Measurements from ENCODE around the gene IL12B. TPM values are rescaled to one million over a fixed set of nuclear protein-coding genes. Genes with fewer than 3 reads are reported as not detected.
"Not testable (repeated sequence)": the region's sequence is repeated elsewhere in the genome, so short reads cannot be mapped to it uniquely, and the experiment has no call there.

The IL12B gene
- total RNA-seq, 1 donor from 2014 or later = 0.05 TPM

- intact Hi-C loops (cut with micrococcal nuclease) = loop anchor here (10.0 kb wide), 1 partner anchor 111 kb away; no protein-coding TSS in a partner anchor
These were observed 3.2 kb upstream of the IL12B start for GRCh38 chr5:159333545-159333925.

DNA sequence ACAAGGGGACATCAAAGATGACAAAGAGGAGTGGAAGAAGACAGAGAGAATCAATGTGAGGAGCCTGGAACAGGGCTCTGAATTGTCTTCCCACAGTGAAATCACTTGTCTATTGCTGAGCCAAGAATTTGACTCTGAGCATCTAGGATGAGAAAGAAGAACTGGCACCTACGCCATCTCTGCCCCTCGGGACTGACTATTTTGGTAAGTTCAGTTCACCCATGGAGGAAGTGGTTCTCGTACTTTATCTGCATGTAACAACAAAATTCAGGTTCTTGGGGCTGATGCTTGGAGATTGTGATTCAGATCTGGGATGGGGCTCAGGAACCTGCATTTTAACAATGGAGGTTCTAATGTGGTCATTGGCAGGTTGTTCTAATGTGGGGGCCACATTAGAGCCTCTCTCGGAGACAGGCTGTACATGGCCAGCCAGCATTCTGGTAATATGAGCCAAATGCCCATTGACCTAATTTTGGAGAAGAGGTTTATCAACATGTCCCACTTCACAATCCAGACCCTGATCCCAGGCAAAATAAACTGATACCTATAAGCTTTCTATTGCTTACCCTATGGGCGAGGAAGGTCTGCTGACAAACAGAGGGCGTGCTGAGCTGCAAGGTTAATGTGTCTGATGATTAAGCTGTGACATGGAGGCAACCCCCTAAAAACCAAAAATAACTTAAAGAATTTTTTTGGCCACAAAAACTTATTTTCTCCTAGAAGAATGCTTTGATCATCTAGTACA, 2.7 kb upstream of the IL12B start:
- intact Hi-C loops (cut with micrococcal nuclease) = loop anchor here (10.0 kb wide), 1 partner anchor 112 kb away; no protein-coding TSS in a partner anchor

- intact Hi-C loops (cut with micrococcal nuclease) = loop anchor here (1.0 to 10.0 kb wide), 2 partner anchors 113 to 656 kb away; no protein-coding TSS in a partner anchor
These were observed 1.0 kb upstream of the IL12B start for GRCh38 chr5:159331093-159331973.

GRCh38 chr5:159324986-159325385, 5.3 kb downstream of the IL12B start:
- intact Hi-C loops (cut with micrococcal nuclease) = no loop called here

DNA sequence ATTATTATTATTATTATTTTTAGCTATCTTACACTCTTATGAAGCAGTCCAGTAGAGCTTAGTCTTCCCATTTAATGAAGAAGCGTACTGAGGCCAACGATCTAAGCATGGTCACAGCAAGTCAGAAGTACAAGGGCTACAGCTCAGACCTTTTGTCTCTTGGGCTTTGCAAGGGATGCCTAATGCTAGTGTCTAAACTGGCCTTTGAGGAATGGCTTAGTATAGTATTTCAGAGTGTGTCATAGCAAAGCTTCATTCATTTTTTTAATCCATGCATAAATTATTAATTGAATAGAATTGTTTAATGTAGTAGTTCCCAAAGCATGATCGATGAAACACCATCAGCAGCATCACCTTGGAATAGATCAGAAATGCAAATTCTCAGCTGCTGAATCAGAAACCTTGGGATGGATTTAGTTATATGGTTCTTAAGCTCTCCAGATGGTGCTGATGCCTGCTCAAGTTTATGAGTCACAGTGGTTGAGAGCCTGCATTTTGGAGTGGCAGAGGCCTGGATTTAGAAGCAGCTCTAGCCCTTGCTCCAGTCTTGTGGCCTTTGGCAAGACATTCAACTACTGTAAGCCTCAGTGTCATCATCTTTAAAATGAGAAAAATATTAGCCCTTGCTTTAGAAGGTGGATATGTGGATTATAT, 6.1 kb downstream of the IL12B start:
- intact Hi-C loops (cut with micrococcal nuclease) = no loop called here

DNA sequence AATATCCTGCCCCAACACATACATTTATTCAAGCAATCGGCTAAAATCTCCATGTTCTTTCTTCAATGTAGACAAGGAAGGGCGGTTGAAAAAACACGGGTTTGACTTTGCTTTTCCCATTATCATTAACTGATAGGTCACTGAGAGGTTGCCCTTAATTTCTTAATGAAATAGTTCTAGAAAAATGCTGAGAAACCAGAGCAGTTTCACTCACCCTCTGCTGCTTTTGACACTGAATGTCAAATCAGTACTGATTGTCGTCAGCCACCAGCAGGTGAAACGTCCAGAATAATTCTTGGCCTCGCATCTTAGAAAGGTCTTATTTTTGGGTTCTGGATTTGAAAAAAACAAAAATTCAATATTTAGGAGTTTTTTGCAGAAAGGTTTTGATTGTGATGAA, 8.1 kb downstream of the IL12B start:
- intact Hi-C loops (cut with micrococcal nuclease) = no loop called here

DNA sequence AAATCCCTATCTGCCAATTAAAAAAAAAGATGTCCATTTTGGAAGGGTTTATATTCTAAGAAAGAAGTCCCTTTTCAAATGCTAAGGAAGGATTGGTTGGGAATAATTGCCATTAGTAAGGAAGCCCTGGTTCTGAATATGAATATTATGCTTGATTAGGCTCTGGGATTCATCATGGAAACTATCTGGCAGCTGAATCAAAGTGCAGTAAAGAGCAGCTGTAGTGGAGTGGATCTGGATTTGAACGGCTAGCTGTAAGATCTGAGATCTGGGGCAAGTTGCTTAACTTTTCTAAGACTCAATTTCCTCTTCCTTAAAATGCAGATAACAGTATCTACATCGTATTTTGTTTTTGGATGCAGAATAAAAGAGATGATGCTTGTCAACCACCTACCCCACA, 10.5 kb downstream of the IL12B start:
- intact Hi-C loops (cut with micrococcal nuclease) = no loop called here

GRCh38 chr5:159319363-159319762, 10.9 kb downstream of the IL12B start:
- intact Hi-C loops (cut with micrococcal nuclease) = no loop called here

DNA sequence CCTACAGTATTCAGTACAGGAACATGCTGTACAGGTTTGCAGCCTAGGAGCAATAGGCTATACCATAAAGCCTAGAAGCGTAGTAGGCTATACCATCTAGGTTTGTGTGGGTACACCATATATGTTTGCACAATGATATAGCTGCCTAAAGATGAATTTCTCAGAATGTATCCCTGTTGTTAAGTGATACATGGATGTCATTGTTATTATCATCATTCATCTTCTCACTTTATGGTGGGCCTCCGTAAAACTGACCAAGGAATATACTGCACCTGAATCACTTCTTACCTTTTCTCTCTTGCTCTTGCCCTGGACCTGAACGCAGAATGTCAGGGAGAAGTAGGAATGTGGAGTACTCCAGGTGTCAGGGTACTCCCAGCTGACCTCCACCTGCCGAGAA, 11.8 kb downstream of the IL12B start:
- intact Hi-C loops (cut with micrococcal nuclease) = no loop called here

- intact Hi-C loops (cut with micrococcal nuclease) = no loop called here
These were observed 12.4 kb downstream of the IL12B start for GRCh38 chr5:159317849-159318248.

- intact Hi-C loops (cut with micrococcal nuclease) = loop anchor here (1.0 kb wide), 1 partner anchor 160 kb away; no protein-coding TSS in a partner anchor
These were observed 13.5 kb downstream of the IL12B start for GRCh38 chr5:159316519-159317383.

DNA sequence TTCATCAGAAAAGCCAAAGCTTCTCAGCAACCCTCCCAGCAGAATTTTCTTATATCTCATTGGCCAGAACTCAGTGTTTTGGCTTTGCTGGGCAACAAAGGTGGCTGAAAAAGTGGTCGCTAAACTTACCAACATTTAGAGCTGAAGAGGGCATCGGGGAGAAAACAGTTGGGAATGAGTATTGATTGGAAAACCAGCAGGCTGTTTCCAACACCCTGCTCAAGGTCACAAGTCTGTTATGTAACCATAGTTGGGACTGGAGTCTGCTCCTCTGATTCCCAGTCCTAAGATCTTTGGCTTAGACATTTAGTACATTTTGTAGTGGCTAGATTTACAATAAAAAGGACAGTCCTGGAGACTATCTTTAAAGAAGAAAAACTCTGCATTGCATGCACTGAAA, 17.1 kb downstream of the IL12B start:
- intact Hi-C loops (cut with micrococcal nuclease) = no loop called here

- intact Hi-C loops (cut with micrococcal nuclease) = no loop called here
These were observed 19.2 kb downstream of the IL12B start for GRCh38 chr5:159311063-159311462.

GRCh38 chr5:159310511-159310910, 19.8 kb downstream of the IL12B start:
- intact Hi-C loops (cut with micrococcal nuclease) = no loop called here

- intact Hi-C loops (cut with micrococcal nuclease) = no loop called here
These were observed 20.4 kb downstream of the IL12B start for GRCh38 chr5:159309689-159310433.

GRCh38 chr5:159304961-159305595, 25.2 kb downstream of the IL12B start:
- intact Hi-C loops (cut with micrococcal nuclease) = no loop called here

DNA sequence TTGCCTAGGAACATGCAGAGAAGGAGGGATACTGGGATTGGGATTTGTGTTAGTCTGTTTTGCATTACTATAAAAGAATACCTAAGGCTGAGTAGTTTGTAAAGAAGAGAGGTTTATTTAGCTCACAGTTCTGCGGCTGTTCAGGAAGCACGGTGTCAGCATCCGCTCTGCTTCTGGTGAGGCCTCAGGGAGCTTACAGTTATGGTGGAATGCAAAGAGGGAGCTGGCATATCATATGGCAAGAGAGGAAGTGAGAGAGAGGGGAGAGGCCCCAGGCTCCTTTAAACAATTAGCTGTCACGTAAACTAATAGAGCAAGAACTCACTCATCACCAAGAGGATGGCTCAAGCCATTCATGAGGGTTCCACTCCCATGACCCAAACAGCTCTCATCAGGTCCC, 27.0 kb downstream of the IL12B start:
- intact Hi-C loops (cut with micrococcal nuclease) = no loop called here

DNA sequence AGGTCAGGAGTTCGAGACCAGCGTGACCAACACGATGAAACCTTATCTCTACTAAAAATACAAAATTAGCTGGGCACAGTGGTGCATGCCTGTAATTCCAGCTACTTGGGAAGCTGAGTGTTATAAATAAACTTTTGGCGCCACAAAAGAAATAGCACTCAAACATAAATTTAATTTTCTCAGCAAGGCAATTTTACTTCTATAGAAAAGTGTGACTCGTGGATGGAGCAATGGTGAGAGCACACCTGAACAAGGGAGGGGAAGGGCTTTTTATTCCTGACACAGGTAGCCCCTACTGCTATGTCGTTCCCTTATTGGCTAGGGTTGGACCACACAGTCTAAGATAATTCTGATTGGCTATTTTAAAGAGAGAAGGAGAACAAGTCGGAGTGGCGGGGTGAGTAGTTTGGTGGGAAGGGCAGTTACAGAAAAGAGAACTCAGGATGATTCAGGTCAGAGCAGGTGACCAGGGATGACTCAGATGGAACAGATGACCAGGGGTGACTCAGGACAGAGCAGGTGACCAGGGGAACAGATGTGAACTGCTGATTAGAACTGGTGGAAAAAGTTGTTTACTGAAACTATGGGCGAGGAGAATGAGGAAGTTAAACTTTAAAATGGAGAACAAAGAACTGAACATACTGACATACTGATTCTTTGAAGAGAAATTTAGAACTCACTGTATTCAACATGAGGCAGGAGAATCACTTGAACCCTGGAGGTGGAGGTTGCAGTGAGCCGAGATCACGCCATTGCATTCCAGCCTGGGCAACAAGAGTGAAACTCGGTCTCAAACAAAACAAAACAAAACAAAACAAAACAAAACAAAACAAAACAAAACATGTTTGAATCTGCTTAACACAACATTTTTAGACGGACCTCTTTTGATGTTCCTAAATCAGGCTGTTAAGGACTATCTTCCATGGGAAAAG, 28.1 kb downstream of the IL12B start:
- intact Hi-C loops (cut with micrococcal nuclease) = not testable (repeated sequence)

- intact Hi-C loops (cut with micrococcal nuclease) = no loop called here
These were observed 28.8 kb downstream of the IL12B start for GRCh38 chr5:159301466-159301865.

All from T-helper 2 cell treated with Interferon-gamma antibody and Interleukin-4, amounts not matched to agents 100 ng/mL and 5 ng/mL, for 36 hours (primary cell).